ENCODE data around the gene CYP4F8. TPM values are rescaled to one million over a fixed set of nuclear protein-coding genes. Genes with fewer than 3 reads are reported as not detected.

CYP4F8 gene
- total and polyA plus RNA-seq, 4 donors = not detected

GRCh38 chr19:15631817-15632216 lies 16.8 kb downstream of the CYP4F8 start:
- Histone ChIP-seq H3K27ac (ENCODE audit: low read depth in 1 of 2, low read length in 2 of 2) (no peak overlapping the region), H3K9me3 (ENCODE audit: control insufficient read depth in 4 of 4, low read length in 3 of 4) (no peaks in the 10 kb centered on the region), H3K4me3 (ENCODE audit: low read depth in 1 of 3, low read length in 3 of 3) (no peak overlapping the region), H3K4me1 (ENCODE audit: control insufficient read depth in 4 of 4, insufficient read depth in 4 of 4, low read length in 3 of 4) (peaks cover 0 to 32% (median 14%) of the 10 kb centered on the region in 4 donors), H3K27me3 (ENCODE audit: control insufficient read depth in 4 of 4, insufficient read depth in 4 of 4, low read length in 3 of 4) (no peaks in the 10 kb centered on the region), H3K9ac (ENCODE audit: low read depth in 1 of 2, low read length in 2 of 2) (no peak overlapping the region), H3K36me3 (ENCODE audit: control insufficient read depth in 4 of 4, insufficient read depth in 3 of 4, low read depth in 1 of 4, low read length in 3 of 4) (no peaks in the 10 kb centered on the region)
- 3% methylated on average over 9 of the region's 9 CpGs for WGBS
- DNase-seq (ENCODE audit: low spot score) = peak; percentile 59
- TF ChIP-seq TAF1 (conservative IDR thresholded peaks at IDR 0.05) = no peak
- peak; percentile 65 to 70 for TF ChIP-seq RAD21 (IDR thresholded peaks at IDR 0.05)
- peak; percentile 98 for TF ChIP-seq REST (IDR thresholded peaks at IDR 0.05)
- TF ChIP-seq ZBTB33 (IDR thresholded peaks at IDR 0.05) = no peak
- peak; percentile 68 to 89 for TF ChIP-seq HNF4A (conservative IDR thresholded peaks at IDR 0.05)
- no peak for TF ChIP-seq FOXA2 (IDR thresholded peaks at IDR 0.05)
- no peak for TF ChIP-seq MAX (IDR thresholded peaks at IDR 0.05)
- TF ChIP-seq GABPA (IDR thresholded peaks at IDR 0.05 in 1 of 2, conservative IDR thresholded peaks at IDR 0.05 in 1 of 2) = no peak
- TF ChIP-seq CTCF (IDR thresholded peaks at IDR 0.05; ENCODE audit: low read depth, low read length, missing input control) = peak; percentile 33
- TF ChIP-seq RXRA (IDR thresholded peaks at IDR 0.05) = peak in 1 of 2 donors; percentile 13
- TF ChIP-seq YY1 (IDR thresholded peaks at IDR 0.05) = no peak
- peak; percentile 56 for TF ChIP-seq HNF4G (IDR thresholded peaks at IDR 0.05)

GRCh38 chr19:15633082-15633835 lies 18.2 kb downstream of the CYP4F8 start:
- DNase-seq (ENCODE audit: low spot score) = no peak
- Histone ChIP-seq H3K4me3 (ENCODE audit: low read depth in 1 of 3, low read length in 3 of 3) (no peak overlapping the region), H3K27me3 (ENCODE audit: control insufficient read depth in 4 of 4, insufficient read depth in 4 of 4, low read length in 3 of 4) (no peaks in the 10 kb centered on the region), H3K36me3 (ENCODE audit: control insufficient read depth in 4 of 4, insufficient read depth in 3 of 4, low read depth in 1 of 4, low read length in 3 of 4) (no peaks in the 10 kb centered on the region), H3K9ac (ENCODE audit: low read depth in 1 of 2, low read length in 2 of 2) (no peak overlapping the region), H3K27ac (ENCODE audit: low read depth in 1 of 2, low read length in 2 of 2) (no peak overlapping the region), H3K4me1 (ENCODE audit: control insufficient read depth in 4 of 4, insufficient read depth in 4 of 4, low read length in 3 of 4) (peaks cover 0 to 32% (median 14%) of the 10 kb centered on the region in 4 donors), H3K9me3 (ENCODE audit: control insufficient read depth in 4 of 4, low read length in 3 of 4) (no peaks in the 10 kb centered on the region)
- TF ChIP-seq FOXA2 (IDR thresholded peaks at IDR 0.05) (no peak), REST (IDR thresholded peaks at IDR 0.05) (peak; percentile 8), ZBTB33 (IDR thresholded peaks at IDR 0.05) (no peak), TAF1 (conservative IDR thresholded peaks at IDR 0.05) (no peak), NR2F2 (IDR thresholded peaks at IDR 0.05) (no peak), ATF3 (IDR thresholded peaks at IDR 0.05) (no peak), YY1 (IDR thresholded peaks at IDR 0.05) (no peak), RXRA (IDR thresholded peaks at IDR 0.05) (no peak)
- WGBS = 71% methylated on average over 5 of the region's 5 CpGs

Data from liver (tissue), 9 donors.